GM18858 (cell line): ENCODE data around the gene TUBGCP6.
"Not testable (repeated sequence)": the region's sequence is repeated elsewhere in the genome, so short reads cannot be mapped to it uniquely, and the experiment has no call there.

Experiments used
- ATAC-seq: cut with Tn5 transposase; IDR thresholded peaks from one replicate; pipeline ENCODE4 v1.9.1; 2021; ENCODE audit not compliant: unreplicated experiment

TUBGCP6 gene

DNA sequence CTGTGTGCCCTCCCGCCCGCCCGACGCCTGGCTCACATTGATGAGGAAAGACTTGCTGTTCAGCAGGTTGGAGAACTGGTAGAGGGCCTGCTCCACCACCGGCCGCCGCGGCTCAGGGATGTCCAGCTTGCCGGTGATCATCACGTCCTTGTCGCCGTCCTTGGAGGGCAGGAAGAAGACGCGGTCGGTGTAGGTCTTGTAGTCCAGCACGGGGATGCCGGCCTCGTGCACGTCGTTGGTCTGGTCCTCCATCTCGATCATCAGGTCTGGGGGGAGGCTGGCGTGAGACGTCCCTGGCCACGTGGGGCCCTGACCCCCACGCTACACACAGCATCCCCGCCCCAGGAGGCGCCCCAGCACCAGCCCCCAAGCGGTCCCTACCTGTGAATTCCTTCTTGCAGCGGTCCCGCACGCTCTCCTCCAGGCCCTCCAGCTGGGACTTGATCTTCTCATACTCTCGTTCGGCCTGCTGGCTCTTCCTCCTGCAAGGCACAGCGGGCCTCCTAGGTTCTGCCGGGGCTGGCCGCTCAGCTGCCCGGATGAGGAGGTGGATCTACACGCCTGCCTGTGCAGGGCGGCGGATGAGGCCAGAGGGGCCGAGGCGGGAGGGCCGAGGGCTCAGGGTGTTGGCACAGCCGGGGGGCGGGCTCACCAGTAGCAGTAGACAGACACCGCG is 36.0 kb upstream of the TUBGCP6 start:
- no peak for ATAC-seq

DNA sequence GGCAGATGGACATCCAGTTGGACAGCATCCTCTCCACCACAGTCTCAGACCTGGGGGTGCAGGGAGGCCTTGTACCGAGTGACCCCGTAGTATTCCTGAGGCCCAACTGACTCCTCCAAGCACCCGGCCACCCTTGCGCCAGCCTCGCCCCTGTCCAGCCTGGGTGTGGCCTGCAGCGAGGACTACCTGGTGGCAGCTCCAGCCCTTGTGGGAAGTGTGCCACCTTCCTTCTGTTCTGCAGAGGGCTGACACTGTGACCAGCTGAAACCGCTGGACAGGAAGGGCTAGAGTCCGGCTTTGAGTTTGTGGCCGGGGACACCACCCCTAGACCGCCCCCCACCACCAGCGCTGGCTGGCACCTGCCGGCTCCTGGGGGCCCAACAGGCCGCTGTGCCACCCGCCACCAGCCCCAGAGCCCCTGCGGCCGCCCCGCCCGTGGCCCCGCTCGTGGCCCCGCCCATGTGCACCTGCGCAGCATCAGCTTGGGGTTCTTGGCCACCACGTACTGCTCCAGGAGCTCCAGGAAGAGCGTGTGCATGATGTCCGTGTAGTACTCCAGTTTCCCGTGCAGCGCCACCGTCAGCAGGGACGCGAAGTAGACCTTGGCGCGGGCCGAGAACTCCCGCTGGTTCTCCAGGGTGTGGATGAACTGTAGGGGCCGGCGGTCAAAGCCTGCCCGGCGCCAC is 35.3 kb upstream of the TUBGCP6 start:
- ATAC-seq = no peak

DNA sequence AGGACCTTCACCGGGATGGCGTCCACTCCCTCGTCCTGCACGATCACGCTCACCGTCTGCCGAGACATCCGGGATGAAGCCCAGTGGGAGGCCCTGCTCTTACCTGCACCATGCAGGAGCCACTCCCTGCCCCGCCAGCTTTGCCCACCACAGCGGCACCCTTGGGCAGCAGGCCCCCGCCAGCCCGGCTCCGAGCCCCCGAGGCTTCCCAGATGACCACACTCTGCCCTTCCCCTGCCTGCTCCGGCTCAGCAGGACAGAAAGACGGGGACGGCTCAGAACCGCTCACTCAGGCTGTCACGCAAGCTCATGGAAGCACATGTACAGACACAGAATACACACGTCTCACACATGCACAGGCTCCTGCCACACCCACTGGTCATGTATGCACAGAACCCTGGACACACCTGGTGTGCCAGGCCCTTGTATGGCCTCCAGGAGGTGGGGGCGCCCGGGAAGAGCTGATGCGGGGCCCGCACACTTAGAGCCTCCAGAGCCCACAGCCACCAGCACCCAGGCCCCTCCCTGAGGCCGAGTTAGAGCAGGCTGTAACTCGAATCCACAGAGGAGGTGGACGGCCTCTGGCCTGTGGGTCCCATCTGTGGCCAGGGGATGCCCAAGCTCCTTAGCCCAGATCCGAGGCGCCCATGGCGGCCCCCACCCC is 34.3 kb upstream of the TUBGCP6 start:
- ATAC-seq = no peak

DNA sequence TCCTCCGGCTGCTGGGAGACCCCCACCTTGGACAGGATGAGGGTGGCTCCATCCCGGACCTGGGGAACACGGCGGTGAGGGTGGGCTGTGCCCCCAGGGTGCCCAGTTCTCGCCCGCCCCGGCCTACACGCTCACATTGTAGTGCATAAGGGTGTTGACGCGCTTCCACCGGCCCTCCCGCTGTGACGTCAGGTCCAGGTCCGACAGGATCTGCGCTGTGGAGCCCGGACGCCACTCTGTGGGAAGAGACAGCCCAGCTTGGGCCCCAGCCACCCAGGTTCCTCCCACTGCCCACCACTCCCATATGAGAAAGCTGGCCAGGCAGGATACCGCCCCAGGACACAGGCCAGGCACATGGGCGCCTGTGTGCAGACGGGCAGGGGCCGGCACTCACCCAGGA is 33.6 kb upstream of the TUBGCP6 start:
- no peak for ATAC-seq

DNA sequence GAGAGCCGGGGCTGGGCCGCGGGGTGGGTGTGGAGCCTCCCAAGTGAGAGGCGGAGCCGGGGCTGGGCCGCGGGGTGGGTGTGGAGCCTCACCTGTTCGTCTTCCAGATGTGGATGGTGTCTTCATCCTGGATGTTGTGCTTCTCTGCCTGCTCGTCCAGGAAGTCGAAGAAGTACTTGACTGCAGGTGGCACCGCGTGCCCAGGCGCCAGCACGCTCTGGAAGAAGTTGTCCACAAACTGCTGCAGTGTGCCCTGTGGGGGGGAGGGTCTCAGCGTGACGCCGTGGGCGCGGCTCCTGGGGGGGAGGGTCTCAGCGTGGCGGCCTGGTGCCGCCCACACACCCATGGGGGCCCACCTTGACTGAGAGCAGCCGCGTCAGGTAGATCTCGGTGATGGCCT is 32.9 kb upstream of the TUBGCP6 start:
- ATAC-seq = no peak

DNA sequence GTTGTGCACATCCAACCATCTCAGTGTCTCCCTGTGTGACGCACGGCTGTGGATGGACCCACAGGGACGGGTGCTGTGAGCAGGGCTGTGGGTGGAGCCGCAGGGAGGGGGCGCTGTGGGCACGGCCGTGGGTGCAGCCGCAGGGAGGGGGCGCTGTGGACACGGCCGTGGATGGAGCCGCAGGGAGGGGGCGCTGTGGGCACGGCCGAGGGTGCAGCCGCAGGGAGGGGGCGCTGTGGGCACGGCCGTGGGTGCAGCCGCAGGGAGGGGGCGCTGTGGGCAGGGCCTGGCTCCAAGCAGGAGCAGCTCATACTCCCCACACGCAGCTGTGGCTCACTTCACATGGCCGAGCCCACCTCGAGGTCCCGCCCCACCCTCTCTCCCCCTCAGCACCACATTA is 31.3 kb upstream of the TUBGCP6 start:
- no peak for ATAC-seq

DNA sequence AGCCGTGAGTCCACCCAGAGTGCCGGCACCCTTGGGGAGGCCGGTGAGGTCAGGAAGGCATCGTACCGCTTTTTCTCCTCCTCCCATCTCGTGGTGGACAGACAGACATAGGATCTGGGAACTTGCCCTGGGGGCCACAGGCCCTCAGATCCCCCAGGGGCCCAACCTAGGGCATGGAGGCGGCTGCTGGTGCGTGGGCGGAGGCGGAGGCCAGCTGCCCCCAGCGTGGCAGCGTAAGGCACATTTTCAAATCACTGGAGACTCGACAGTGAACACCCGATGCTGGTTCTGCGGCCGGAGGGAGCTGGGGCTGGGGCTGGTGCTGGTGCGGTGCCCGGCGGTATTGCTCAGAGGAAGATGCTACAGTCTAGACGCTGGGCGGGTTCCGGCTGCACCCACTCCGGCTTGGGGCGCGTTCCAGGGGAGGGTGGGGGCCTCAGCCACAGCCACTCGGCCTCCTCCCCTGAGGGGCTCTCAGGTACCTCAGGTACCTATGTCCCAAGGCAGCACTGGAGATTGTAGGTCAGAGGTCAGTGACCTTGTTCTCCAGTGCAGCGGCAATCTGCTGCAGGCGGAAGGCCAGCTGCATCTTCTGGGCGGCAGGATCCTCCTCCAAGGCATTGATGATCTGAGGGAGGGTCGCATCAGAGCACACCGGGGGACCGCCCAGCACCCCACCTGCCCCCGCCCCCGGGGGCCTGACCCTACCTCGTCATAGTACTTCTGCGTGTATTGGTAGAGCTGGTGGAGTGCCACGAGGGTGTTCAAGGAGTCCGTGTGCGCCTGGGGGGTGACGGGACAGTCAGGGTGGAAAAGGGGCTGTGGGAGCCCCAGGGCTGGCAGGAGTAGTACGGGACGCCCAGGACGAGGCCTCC is 30.6 kb upstream of the TUBGCP6 start:
- ATAC-seq = no peak

DNA sequence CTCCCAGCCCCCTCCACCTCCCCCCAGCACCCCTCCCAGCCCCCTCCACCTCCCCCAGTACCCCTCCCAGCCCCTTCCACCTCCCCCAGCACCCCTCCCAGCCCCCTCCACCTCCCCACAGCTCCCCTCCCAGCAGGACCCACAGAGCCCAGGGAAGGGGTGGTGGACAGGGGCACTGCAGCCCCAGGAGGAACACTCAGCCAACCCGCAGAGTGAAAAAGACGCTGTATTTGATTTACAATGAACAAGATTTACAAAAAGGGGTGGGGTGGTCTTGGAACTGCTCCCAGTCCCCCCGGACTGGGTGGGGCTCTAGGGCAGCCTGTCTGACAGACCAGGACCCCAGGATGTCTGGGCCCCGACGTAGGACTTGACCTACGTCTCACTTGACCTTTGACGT is 29.9 kb upstream of the TUBGCP6 start:
- ATAC-seq = no peak

DNA sequence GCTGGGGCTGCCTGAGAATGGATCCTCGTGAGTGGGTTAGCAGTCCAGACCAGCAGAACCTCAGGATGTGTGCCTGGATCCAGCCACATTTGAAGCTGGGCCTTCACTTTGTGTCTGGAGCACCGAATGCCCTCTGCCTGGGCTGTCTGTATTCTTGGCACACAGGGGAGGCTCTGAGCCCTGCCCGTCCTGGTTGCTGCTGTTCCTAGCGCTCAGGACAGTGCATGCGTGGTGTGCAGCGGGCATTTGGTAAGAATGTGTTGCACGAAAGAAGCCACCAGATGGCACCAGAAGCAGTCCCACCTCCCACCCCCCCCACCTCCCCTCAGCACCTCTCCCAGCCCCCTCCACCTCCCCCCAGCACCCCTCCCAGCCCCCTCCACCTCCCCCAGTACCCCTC is 29.5 kb upstream of the TUBGCP6 start:
- no peak for ATAC-seq

DNA sequence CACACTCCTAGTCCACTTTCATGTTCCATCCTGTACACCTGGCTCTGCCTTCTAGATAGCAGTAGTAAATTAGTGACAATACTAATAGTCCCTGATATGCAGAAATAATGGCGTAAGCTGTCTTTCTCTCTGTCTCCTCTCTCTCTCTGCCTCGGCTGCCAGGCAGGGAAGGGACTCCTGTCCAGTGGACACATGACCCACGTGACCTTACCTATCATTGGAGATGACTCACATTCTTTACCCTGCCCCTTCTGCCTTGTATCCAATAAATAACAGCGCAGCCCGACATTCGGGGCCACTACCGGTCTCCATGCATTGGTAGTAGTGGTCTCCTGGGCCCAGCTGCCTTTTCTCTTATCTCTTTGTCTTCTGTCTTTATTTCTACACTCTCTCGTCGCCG is 29.0 kb upstream of the TUBGCP6 start:
- not testable (repeated sequence) for ATAC-seq

DNA sequence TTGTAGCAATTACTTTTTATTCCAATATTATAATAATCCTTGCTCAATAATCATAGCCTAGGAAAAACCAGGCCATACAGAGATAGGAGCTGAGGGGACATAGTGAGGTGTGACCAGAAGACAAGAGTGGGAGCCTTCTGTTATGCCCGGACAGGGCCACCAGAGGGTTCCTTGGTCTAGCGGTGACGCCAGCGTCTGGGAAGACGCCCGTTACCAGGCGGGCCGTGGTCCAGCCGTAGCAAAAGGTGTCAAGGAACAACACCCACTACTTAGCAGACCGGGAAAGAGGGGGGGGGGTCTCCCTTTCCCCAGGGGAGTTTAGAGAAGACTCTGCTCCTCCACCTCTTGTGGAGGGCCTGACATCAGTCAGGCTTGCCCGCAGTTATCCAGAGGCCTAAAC is 28.5 kb upstream of the TUBGCP6 start:
- not testable (repeated sequence) for ATAC-seq

DNA sequence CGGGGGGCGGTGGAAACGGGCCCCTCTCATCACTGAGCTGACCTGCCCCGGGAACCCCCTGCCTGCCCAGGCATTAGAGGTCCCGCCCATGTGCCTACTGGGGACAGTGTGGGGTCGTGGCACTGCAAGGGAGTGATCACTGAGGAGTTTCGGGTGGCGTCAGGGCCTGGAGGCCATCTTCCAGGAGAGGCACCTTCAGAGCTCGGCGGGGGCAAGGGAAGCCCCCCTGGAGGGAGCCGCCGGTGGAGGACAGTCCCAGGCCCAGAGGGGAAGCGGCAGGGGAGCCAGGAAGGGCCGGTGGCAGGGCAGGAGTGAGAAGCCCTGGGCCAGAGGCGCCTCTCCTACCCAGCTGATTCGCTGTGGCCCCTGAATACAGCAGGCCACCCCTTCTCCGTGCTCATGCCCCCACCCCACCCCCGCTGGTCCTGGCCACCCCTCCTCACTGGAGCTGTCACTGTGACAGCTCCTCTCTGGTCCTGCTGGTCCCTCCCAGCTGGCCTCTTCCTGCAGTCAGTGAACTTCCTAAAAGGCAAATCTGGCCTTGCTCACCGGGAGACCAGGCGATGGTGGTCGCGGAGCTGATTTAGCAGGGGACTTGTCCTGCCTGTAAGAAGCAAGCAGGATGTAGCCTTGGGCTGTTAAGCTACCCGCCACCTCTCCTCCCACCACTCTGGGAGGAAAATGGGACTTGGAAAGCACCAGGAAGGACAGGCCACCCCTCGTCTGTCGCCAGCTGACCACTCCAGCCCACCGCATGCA is 27.4 kb upstream of the TUBGCP6 start:
- ATAC-seq = no peak

DNA sequence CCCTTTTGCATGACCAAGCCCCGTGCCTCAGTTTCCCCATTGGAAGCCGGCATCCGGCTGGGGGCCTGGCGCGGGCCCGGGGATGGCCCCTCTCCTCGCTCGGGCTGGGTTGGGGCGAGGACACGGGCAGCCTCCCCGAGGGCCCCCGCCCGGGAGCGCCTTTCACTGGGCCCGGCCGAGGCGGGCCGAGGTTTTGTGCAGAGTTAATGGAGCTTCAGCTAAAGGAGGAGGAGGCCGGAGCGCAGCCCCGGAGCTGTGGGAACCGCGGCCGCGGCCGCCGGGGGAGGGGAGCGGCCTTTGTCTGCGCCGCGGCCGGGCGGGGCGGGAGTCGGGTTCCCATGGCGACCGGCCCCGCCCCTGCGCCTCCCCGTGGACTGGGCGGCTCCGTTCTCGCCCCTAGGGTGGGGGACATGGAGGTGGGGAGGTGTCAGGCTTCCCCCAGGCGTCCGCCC is 26.7 kb upstream of the TUBGCP6 start:
- no peak for ATAC-seq

DNA sequence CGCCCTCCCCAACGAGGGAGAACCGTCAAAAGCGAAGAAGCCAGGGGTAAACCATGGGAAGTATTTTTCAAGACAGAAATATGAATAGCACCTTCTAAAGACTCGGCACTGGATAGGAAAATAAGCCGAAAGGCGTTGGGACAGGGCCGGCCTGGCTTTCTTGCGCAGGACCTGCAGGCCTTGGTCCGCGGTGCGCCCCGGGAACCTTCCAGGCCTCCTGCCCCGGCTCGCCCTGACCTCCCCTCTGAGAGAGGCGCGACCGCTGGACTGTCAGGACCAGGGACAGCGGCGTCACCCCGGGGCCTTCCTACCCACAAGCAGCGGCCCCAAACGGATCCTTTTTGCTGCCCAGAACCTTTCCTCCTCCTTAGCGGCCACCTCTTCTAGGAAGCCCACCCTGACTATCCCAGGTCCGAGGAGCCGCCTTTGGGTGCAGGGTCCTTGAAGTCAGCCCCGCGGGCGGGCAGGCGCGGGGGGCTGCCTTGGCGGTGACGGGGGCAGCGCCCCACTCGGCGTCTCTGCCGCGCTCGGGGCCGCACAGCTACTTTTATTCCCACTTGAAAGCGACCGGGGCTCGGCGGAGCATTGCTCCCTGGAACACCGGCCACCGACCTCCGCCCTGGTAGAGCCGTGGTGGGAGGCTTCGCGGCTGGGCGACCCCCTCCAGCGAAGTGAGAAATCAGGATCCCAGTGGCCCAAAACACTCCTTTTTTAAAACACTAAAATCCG is 26.0 kb upstream of the TUBGCP6 start:
- no peak for ATAC-seq

DNA sequence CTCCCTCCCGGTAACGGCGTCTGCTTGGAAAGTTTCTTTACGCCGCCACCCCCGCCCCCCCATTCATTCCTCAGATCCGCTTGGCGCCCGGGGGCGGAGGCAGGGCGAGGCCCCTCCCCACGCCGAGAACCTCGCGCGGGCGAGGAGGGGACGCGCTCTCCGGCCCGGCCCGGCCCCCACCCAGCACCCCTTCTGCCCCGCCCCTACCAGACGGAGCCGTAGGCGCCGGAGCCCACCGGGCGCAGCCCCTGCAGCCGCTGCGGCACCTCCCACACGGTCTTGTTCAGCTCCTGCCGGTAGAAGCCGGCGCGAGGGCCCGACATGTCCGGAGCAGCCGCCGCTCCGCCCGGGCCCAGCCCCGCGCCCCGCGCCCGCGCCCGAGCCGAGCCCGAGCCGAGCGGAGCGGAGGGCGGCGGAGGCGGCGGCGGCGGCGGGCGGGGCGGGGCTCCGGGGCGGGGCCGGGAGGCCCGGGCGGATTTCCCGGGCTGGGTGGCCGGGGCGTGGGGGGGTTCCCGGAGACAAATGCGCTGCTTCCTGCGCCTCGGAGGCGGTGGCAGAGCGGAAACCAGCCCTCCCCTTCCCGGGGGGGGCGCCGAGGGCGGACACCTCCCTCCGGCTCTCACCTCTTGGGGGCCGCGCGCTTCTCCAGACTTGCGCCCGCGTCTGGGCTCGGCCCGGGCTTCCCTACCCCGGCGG is 25.3 kb upstream of the TUBGCP6 start, which contains the start of gene MAPK11:
Gene MAPK11, minus strand, starts transcription at position 411 of the 696 bp plus-strand sequence. Its CDS starts 88 bp downstream, at position 323.
- ATAC-seq = no peak

DNA sequence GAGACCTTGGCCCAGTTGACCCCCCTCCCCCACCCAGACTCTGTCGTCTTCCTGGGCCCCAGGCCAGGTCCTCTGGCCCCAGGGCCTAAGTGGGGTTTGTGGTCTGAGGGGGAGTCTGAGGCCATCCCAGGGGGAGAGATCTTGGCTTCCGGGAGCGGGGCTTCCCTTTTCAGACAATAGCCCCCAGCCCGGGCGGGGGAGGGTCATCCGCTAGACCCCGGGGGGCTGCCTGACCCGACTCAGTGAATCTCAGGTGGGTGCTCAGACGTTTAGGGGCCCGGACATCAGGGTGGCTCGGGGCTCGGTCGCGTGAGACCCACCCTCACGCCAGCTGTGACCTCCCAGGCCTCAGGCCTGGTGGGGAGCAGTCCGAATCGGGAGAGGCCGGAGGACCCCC is 24.7 kb upstream of the TUBGCP6 start:
- ATAC-seq = no peak

DNA sequence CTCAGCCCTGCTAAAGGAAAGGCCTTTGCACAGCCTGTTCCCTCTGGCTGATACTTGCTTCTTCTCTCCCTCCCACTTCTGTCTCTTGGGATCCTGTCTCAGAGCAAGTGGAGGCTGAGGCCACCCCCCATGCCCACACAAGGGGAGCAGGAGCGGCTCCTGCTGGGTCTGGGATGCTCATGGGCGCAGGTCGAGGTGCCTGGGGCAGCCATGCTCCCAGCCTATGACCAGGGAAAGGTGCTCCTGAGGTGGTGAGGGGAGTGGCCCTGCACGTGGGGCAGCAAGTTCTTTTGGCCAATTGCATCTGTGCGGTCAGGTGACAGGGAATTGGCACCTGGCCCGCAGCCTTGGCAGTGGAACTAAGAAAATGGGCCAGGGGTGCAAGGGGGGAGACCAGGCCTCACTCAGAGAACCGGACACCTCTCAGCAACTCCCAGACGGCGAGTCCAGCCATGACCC is 23.9 kb upstream of the TUBGCP6 start:
- ATAC-seq = no peak

DNA sequence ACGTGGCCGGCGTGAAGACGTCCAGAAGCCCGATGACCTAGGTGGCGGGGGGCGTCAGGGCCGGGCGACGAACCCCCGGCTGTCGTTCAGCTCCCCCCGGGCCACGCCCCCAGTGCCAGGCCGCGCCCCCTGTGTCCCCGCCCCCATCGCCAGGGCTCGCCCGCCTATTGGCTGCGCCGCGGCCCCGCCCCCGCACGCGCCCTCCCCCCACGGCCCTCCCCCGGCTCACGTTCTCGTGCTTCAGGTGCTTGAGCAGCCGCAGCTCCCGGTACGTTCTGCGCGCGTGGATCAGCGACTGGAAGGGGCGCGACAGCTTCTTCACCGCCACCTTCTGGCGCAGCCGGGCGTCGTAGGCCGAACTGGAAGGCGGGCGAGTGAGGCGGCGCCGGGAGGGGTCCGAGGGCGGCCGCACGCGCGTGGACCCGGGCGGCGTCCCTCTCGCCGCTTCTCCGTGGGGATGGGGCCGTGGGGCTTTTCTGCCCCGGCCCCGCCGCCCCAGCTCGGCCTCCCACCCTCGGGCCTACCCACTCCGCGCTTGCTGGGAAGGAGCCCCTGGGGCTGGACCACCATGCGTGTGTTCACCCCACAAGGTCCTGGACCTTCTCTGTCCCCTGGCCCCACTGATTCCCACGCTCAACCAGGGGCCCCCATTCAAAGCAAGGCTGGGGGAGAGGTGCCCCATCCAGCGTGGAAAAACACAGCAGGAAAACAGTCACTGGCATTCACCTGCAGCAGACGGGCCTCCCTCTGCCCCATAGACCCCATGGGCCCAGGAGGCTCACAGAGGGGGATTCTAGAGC is 23.0 kb upstream of the TUBGCP6 start:
- no peak for ATAC-seq
